ENCODE results near the gene HMGXB3.

DNA sequence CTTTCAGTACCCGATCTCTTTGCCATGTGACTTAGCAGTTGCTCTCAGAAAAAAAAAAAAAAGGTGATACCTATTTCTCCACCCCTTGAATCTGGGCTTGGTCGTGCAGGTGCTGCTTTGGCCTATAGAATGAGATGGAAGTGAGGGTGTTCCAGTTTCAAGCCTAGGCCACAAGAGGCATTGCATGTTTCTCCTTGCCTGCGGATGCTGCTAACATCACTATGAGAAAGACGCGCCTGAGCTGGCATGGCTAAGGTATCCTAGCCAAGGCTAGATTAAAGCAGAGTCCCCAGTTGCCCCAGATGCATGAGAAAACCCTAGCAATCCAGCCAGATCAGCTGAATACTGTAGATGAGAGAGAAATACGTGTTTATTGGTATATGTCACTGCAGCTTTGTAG is 100.5 kb downstream of the HMGXB3 start:
- TF ChIP-seq, protein P1, sequence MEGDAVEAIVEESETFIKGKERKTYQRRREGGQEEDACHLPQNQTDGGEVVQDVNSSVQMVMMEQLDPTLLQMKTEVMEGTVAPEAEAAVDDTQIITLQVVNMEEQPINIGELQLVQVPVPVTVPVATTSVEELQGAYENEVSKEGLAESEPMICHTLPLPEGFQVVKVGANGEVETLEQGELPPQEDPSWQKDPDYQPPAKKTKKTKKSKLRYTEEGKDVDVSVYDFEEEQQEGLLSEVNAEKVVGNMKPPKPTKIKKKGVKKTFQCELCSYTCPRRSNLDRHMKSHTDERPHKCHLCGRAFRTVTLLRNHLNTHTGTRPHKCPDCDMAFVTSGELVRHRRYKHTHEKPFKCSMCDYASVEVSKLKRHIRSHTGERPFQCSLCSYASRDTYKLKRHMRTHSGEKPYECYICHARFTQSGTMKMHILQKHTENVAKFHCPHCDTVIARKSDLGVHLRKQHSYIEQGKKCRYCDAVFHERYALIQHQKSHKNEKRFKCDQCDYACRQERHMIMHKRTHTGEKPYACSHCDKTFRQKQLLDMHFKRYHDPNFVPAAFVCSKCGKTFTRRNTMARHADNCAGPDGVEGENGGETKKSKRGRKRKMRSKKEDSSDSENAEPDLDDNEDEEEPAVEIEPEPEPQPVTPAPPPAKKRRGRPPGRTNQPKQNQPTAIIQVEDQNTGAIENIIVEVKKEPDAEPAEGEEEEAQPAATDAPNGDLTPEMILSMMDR (IDR thresholded peaks at IDR 0.05), result no peak
- TF ChIP-seq POLR2A (IDR thresholded peaks at IDR 0.05), result no peak

Data from heart left ventricle (tissue), 13 donors.